DLD1 (cell line): Measurements from ENCODE around the gene TYRO3.

ENCODE experiments used
- in situ Hi-C: cut with HindIII; loops from 2 replicates; pipeline ENCODE4 v1.10.0; 2017; ENCODE audit warnings: low sequenced_read_pairs

The TYRO3 gene

GRCh38 chr15:41558400-41559238 lies at the start of gene TYRO3:
TYRO3 (plus strand) TSS chr15:41559212; CDS start chr15:41559258, 46 bp downstream.
- in situ Hi-C loops = no loop called here

GRCh38 chr15:41510728-41511127 lies 48.3 kb upstream of the TYRO3 start:
- in situ Hi-C loops = no loop called here

- in situ Hi-C loops = no loop called here
Observed at GRCh38 chr15:41511331-41511898, 47.6 kb upstream of the TYRO3 start.

- in situ Hi-C loops = no loop called here
Observed at GRCh38 chr15:41511899-41512369, 47.1 kb upstream of the TYRO3 start.

GRCh38 chr15:41512512-41512939 lies 46.5 kb upstream of the TYRO3 start:
- in situ Hi-C loops = no loop called here

GRCh38 chr15:41512940-41513505 lies 46.0 kb upstream of the TYRO3 start:
- in situ Hi-C loops = no loop called here

- in situ Hi-C loops = no loop called here
Observed at GRCh38 chr15:41513506-41514227, 45.3 kb upstream of the TYRO3 start, which contains the start of gene LTK. LTK (minus strand) TSS chr15:41513827; CDS start chr15:41513709, 118 bp downstream.

- in situ Hi-C loops = no loop called here
Observed at GRCh38 chr15:41517895-41518449, 41.0 kb upstream of the TYRO3 start.

GRCh38 chr15:41520636-41521035 lies 38.4 kb upstream of the TYRO3 start:
- in situ Hi-C loops = no loop called here

- in situ Hi-C loops = no loop called here
Observed at GRCh38 chr15:41521614-41522013, 37.4 kb upstream of the TYRO3 start.

GRCh38 chr15:41523097-41523496 lies 35.9 kb upstream of the TYRO3 start:
- in situ Hi-C loops = no loop called here

- in situ Hi-C loops = no loop called here
Observed at GRCh38 chr15:41530363-41530956, 28.6 kb upstream of the TYRO3 start.

- in situ Hi-C loops = no loop called here
Observed at GRCh38 chr15:41535544-41535943, 23.5 kb upstream of the TYRO3 start.

- in situ Hi-C loops = no loop called here
Observed at GRCh38 chr15:41536866-41537265, 22.1 kb upstream of the TYRO3 start.

GRCh38 chr15:41543521-41543870 lies 15.5 kb upstream of the TYRO3 start:
- in situ Hi-C loops = no loop called here

GRCh38 chr15:41544650-41545015 lies 14.4 kb upstream of the TYRO3 start:
- in situ Hi-C loops = no loop called here

GRCh38 chr15:41545218-41545617 lies 13.8 kb upstream of the TYRO3 start:
- in situ Hi-C loops = no loop called here

GRCh38 chr15:41546851-41547786 lies 11.9 kb upstream of the TYRO3 start:
- in situ Hi-C loops = no loop called here

GRCh38 chr15:41550066-41550775 lies 8.8 kb upstream of the TYRO3 start:
- in situ Hi-C loops = no loop called here
